Panc1 (cell line): ENCODE results near the gene MACROH2A1. TPM values are rescaled to one million over a fixed set of nuclear protein-coding genes. Genes with fewer than 3 reads are reported as not detected.

Source experiments
- ATAC-seq: fragments of 200-7000 bp; cut with Tn5 transposase; 2 replicates; pipeline ENCODE4 v1.9.1; 2020; ENCODE audit warnings: mild to moderate bottlenecking, moderate library complexity
- BruUV-seq: library from RNA; stranded (reverse); fragments of 400-500 nt; replicated peaks from 2 replicates; lab custom pipeline; 2021; lab: Mats Ljungman, UMichigan
- CTCF ChIA-PET: fragments of 300-600 bp; sonication (Branson Sonifier 250); formaldehyde crosslinking; loops from one replicate; lab custom pipeline; 2022; ENCODE audit warnings: antibody characterized with exemption; lab: Charles Lee
- POLR2A ChIA-PET: fragments of 300-600 bp; sonication (Branson Sonifier 250); formaldehyde crosslinking; loops from one replicate; lab custom pipeline; 2022; ENCODE audit warnings: antibody characterized with exemption; lab: Charles Lee
- DNase-seq: peaks from one replicate; pipeline ENCODE4 v3.0.0-alpha.2; 2010; ENCODE audit warnings: low read depth, low spot score
- H3K27ac ChIP-seq: 2 replicates; pipeline ENCODE4 v1.5.1; 2011; ENCODE audit warnings: mild to moderate bottlenecking, low read length, inconsistent platforms
- H3K27me3 ChIP-seq: fragments of 200-500 bp; sonication (Bioruptor generic); 2 replicates; pipeline ENCODE4 v1.6.0; 2014; ENCODE audit warnings: low read length, inconsistent platforms; ENCODE audit not compliant: control insufficient read depth, insufficient read depth
- H3K36me3 ChIP-seq: fragments of 200-500 bp; sonication (Bioruptor generic); 2 replicates; pipeline ENCODE4 v1.5.1; 2014; ENCODE audit warnings: inconsistent platforms, mild to moderate bottlenecking, low read length, moderate library complexity; ENCODE audit not compliant: control insufficient read depth, insufficient read depth
- H3K4me1 ChIP-seq: 2 replicates; pipeline ENCODE4 v1.5.1; 2011; ENCODE audit warnings: inconsistent platforms, mild to moderate bottlenecking, low read length, moderate library complexity; ENCODE audit not compliant: control insufficient read depth, insufficient read depth
- H3K4me3 ChIP-seq, 2 experiments: 2 replicates each; pipeline ENCODE4 v1.5.1; 2011 to 2012; ENCODE audit warnings: low read depth in 2 of 2, low read length in 2 of 2, mild to moderate bottlenecking in 2 of 2, inconsistent platforms in 1 of 2, moderate library complexity in 1 of 2
- H3K9me3 ChIP-seq: fragments of 200-500 bp; sonication (Bioruptor generic); 2 replicates; pipeline ENCODE4 v1.5.1; 2014; ENCODE audit warnings: low read depth, mild to moderate bottlenecking, inconsistent platforms, low read length, moderate library complexity; ENCODE audit not compliant: control insufficient read depth, insufficient read depth
- POLR2AphosphoS5 ChIP-seq: IDR thresholded peaks from 2 replicates; pipeline ENCODE4 v1.6.1; 2012; ENCODE audit warnings: mild to moderate bottlenecking, low read depth, low read length, moderate library complexity
- SIN3A ChIP-seq: IDR thresholded peaks from 2 replicates; pipeline ENCODE4 v1.6.1; 2012; ENCODE audit warnings: low read depth, mild to moderate bottlenecking, low read length, moderate library complexity, borderline replicate concordance; ENCODE audit not compliant: insufficient read depth
- TCF7L2 ChIP-seq: IDR thresholded peaks from 2 replicates; pipeline ENCODE4 v1.6.1; 2011; ENCODE audit warnings: mild to moderate bottlenecking, low read depth, low read length, inconsistent platforms
- in situ Hi-C: cut with HindIII; loops from 2 replicates; pipeline ENCODE4 v1.10.0; 2016; ENCODE audit warnings: low sequenced_read_pairs, low pct_unique_long_range_greater_than_20kb
- intact Hi-C: fragments of 100-400 bp; cut with micrococcal nuclease; formaldehyde crosslinking; loops from one replicate; pipeline ENCODE4 v1.10.0; 2022; ENCODE audit not compliant: unreplicated experiment
- total RNA-seq: library from RNA; stranded (reverse); gene quantifications from one replicate; pipeline ENCODE4 v1.2.1, GENCODE V29; 2021; ENCODE audit not compliant: unreplicated experiment
- TF ChIP-seq, protein P1 (sequence below), 2 experiments: IDR thresholded peaks; 2 replicates each; pipeline ENCODE4 v1.6.1; 2011 to 2012; ENCODE audit warnings: low read depth in 2 of 2, control low read depth in 1 of 2, low read length in 1 of 2, mild to moderate bottlenecking in 1 of 2, moderate library complexity in 1 of 2; ENCODE audit not compliant: insufficient read depth in 1 of 2
- TF ChIP-seq, protein P2 (sequence below): fragments of 450-650 bp; IDR thresholded peaks from 2 replicates; pipeline ENCODE4 v1.5.1; 2017; ENCODE audit warnings: mild to moderate bottlenecking

The MACROH2A1 gene
- total RNA-seq, 1 experiment from 2014 or later, result 162 TPM

DNA sequence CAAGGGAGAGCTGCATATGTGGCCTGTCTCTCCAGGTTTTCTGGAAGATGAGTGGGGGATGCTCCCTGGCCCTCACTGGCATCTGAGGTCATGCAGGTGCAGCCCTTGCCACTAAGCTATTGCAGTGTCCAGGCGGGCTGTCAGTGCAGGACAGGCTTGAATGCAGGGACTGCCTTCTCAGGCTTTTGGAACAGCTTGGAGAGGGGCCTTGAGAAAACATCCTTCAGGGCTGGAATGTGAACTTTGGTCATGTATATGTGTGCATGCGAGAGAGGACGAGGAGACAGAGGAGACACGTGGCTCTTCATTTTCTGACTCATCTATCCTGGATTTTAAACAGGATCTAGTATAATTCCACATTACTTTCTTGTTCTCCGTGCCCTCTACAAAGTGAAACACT is 90.3 kb downstream of the MACROH2A1 start:
- intact Hi-C loops, result no loop called here
- no peak for ATAC-seq
- no peak overlapping the region for H3K27ac ChIP-seq
- BruUV-seq, result no TSS peak
- DNase-seq, result no peak
- peaks cover 4% of the 10 kb centered on the region; the same call in 1 of the 2 replicates for H3K4me1 ChIP-seq
- no peaks in the 10 kb centered on the region for H3K9me3 ChIP-seq
- H3K4me3 ChIP-seq, result no peak overlapping the region
- H3K27me3 ChIP-seq, result no peaks in the 10 kb centered on the region
- no peaks in the 10 kb centered on the region for H3K36me3 ChIP-seq
- ChIA-PET CTCF (no interaction called here), POLR2A (no interaction called here)
- in situ Hi-C loops, result no loop called here
- no peak for TF ChIP-seq TCF7L2
- TF ChIP-seq, protein P1, sequence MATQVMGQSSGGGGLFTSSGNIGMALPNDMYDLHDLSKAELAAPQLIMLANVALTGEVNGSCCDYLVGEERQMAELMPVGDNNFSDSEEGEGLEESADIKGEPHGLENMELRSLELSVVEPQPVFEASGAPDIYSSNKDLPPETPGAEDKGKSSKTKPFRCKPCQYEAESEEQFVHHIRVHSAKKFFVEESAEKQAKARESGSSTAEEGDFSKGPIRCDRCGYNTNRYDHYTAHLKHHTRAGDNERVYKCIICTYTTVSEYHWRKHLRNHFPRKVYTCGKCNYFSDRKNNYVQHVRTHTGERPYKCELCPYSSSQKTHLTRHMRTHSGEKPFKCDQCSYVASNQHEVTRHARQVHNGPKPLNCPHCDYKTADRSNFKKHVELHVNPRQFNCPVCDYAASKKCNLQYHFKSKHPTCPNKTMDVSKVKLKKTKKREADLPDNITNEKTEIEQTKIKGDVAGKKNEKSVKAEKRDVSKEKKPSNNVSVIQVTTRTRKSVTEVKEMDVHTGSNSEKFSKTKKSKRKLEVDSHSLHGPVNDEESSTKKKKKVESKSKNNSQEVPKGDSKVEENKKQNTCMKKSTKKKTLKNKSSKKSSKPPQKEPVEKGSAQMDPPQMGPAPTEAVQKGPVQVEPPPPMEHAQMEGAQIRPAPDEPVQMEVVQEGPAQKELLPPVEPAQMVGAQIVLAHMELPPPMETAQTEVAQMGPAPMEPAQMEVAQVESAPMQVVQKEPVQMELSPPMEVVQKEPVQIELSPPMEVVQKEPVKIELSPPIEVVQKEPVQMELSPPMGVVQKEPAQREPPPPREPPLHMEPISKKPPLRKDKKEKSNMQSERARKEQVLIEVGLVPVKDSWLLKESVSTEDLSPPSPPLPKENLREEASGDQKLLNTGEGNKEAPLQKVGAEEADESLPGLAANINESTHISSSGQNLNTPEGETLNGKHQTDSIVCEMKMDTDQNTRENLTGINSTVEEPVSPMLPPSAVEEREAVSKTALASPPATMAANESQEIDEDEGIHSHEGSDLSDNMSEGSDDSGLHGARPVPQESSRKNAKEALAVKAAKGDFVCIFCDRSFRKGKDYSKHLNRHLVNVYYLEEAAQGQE (IDR thresholded peaks at IDR 0.05; ENCODE audit: insufficient read depth in 1 of 2, low read depth in 2 of 2, low read length in 1 of 2), result no peak
- no peak for TF ChIP-seq POLR2AphosphoS5
- TF ChIP-seq, protein P2, sequence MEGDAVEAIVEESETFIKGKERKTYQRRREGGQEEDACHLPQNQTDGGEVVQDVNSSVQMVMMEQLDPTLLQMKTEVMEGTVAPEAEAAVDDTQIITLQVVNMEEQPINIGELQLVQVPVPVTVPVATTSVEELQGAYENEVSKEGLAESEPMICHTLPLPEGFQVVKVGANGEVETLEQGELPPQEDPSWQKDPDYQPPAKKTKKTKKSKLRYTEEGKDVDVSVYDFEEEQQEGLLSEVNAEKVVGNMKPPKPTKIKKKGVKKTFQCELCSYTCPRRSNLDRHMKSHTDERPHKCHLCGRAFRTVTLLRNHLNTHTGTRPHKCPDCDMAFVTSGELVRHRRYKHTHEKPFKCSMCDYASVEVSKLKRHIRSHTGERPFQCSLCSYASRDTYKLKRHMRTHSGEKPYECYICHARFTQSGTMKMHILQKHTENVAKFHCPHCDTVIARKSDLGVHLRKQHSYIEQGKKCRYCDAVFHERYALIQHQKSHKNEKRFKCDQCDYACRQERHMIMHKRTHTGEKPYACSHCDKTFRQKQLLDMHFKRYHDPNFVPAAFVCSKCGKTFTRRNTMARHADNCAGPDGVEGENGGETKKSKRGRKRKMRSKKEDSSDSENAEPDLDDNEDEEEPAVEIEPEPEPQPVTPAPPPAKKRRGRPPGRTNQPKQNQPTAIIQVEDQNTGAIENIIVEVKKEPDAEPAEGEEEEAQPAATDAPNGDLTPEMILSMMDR, result no peak
- no peak for TF ChIP-seq SIN3A

DNA sequence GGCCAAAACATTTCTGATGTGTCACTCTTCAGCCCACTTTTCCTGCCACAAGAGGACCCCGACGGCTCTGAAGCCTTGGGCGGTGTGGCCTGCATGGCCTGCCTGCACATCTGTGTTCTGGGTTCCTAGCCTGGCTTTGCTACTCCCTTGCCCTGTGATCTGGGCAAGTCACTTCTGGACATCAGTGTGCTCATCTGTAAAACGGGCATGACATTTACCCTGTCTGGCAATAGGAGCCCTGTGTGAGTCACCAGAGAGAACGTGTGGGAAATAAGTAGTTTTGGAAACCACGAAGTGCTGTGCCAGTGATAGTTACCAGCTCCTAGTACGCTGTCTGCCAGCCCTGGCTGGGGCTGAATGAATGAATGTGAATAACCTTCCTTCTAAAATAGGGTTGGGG is 90.8 kb downstream of the MACROH2A1 start:
- no peak overlapping the region for H3K27ac ChIP-seq
- H3K4me3 ChIP-seq, result no peak overlapping the region
- H3K27me3 ChIP-seq, result no peaks in the 10 kb centered on the region
- no peaks in the 10 kb centered on the region for H3K9me3 ChIP-seq
- intact Hi-C loops (no loop called here), in situ Hi-C loops (no loop called here)
- POLR2A ChIA-PET, result no interaction called here
- BruUV-seq, result no TSS peak
- no peak for DNase-seq
- no peak; the same call in 1 of the 2 replicates for ATAC-seq
- H3K4me1 ChIP-seq, result peaks cover 4% of the 10 kb centered on the region; the same call in 1 of the 2 replicates
- CTCF ChIA-PET, result interaction anchor here (0.7 kb wide), 1 partner anchor 312 kb away, joined by 3 read pairs; no protein-coding TSS in a partner anchor
- no peaks in the 10 kb centered on the region for H3K36me3 ChIP-seq
- TF ChIP-seq TCF7L2 (no peak), SIN3A (no peak), POLR2AphosphoS5 (no peak)
- TF ChIP-seq, protein P2, result no peak
- TF ChIP-seq, protein P1 (IDR thresholded peaks at IDR 0.05; ENCODE audit: insufficient read depth in 1 of 2, low read depth in 2 of 2, low read length in 1 of 2), result no peak
